Occipital lobe (tissue), 2 donors: ENCODE measurements around the gene TSPAN18. TPM values are rescaled to one million over a fixed set of nuclear protein-coding genes. Genes with fewer than 3 reads are reported as not detected.

Experiments
- DNase-seq: peaks from one replicate; lab custom pipeline; 2025; lab: John Stamatoyannopoulos, UW
- total RNA-seq: library from RNA; depleted of rRNA; stranded (reverse); fragments of >200 nt; gene quantifications from one replicate; pipeline ENCODE4 v1.2.3, GENCODE V29; 2014

Gene TSPAN18
- total RNA-seq, 1 donor from 2014 or later, result 19.7 TPM

- DNase-seq, result no peak
Measured at GRCh38 chr11:44797051-44797450, 70.3 kb downstream of the TSPAN18 start.

GRCh38 chr11:44797886-44798606, 71.3 kb downstream of the TSPAN18 start:
- no peak for DNase-seq

- DNase-seq, result no peak
Measured at GRCh38 chr11:44798607-44798972, 71.8 kb downstream of the TSPAN18 start.

GRCh38 chr11:44799012-44799411, 72.2 kb downstream of the TSPAN18 start:
- DNase-seq, result no peak

GRCh38 chr11:44802347-44802746, 75.6 kb downstream of the TSPAN18 start:
- no peak for DNase-seq

- no peak for DNase-seq
Measured at GRCh38 chr11:44803009-44803408, 76.2 kb downstream of the TSPAN18 start.

- no peak for DNase-seq
Measured at GRCh38 chr11:44804449-44805437, 78.0 kb downstream of the TSPAN18 start.

GRCh38 chr11:44805596-44805995, 78.8 kb downstream of the TSPAN18 start:
- no peak for DNase-seq

- DNase-seq, result no peak
Measured at GRCh38 chr11:44808053-44808753, 81.4 kb downstream of the TSPAN18 start.

GRCh38 chr11:44809283-44809682, 82.5 kb downstream of the TSPAN18 start:
- no peak for DNase-seq

GRCh38 chr11:44811841-44812448, 85.2 kb downstream of the TSPAN18 start:
- DNase-seq, result no peak

GRCh38 chr11:44812971-44813370, 86.2 kb downstream of the TSPAN18 start:
- no peak for DNase-seq

GRCh38 chr11:44813401-44813800, 86.6 kb downstream of the TSPAN18 start:
- no peak for DNase-seq

- no peak for DNase-seq
Measured at GRCh38 chr11:44814881-44815592, 88.3 kb downstream of the TSPAN18 start.

- DNase-seq, result no peak
Measured at GRCh38 chr11:44815917-44816456, 89.2 kb downstream of the TSPAN18 start.

GRCh38 chr11:44816761-44817160, 90.0 kb downstream of the TSPAN18 start:
- DNase-seq, result no peak

- DNase-seq, result no peak
Measured at GRCh38 chr11:44817207-44817949, 90.6 kb downstream of the TSPAN18 start.

- no peak for DNase-seq
Measured at GRCh38 chr11:44818110-44818509, 91.3 kb downstream of the TSPAN18 start.

- DNase-seq, result no peak
Measured at GRCh38 chr11:44819346-44819745, 92.6 kb downstream of the TSPAN18 start.

GRCh38 chr11:44822369-44822768, 95.6 kb downstream of the TSPAN18 start:
- DNase-seq, result no peak
